ENCODE measurements around the gene FBXW8.

FBXW8 gene

DNA sequence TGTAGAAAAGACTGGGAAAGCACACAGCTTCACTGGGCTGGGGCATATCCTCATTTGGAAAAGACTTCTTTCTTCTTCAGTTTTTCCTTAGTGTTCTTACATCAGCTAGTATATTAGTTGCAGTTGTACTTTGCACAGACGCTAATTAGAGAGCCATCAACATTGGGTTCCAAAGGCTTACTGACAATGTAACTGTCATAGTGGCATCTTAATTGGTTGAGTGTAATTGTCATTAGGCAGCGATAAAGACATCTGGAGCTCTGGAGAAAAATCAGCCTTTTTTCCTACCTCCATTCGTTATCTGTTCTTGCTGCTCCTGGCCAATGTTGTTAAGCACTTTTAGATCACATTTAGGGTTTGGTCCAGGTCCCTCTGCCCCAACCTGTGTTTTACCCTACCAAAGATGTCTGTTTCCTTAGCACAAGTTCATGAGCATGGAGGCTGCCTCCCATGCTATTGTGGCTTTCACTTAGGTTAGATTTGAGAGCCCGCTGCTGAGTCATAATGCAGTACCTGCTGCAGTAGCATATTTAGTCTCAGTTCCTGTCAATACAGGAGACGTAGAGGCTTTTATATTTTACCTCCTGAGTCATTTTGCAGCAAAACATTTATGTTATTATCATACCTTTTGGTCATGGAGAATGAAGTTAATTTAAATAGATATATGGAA is 49.2 kb downstream of the FBXW8 start:
- FAIRE-seq = no peak

DNA sequence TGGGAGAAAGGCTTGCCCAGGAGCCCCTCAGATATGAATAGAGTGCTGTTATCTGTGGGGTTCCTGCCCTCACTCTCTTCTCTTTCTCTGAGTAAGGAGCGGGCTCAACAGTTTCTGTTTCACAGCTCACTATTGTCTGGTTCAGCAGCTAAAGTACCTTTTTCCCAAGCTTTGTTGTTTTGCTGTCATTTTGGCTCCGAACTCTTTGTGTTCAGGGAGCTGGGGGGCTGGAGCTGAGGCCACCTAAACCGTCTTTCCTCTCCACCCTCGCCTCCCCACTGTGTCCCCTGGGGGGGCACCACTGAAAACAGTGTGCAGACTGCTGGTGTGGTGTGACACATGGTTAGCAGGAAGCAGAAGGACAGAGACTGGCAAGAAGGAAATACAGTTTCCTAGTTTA is 51.4 kb downstream of the FBXW8 start:
- FAIRE-seq = no peak

DNA sequence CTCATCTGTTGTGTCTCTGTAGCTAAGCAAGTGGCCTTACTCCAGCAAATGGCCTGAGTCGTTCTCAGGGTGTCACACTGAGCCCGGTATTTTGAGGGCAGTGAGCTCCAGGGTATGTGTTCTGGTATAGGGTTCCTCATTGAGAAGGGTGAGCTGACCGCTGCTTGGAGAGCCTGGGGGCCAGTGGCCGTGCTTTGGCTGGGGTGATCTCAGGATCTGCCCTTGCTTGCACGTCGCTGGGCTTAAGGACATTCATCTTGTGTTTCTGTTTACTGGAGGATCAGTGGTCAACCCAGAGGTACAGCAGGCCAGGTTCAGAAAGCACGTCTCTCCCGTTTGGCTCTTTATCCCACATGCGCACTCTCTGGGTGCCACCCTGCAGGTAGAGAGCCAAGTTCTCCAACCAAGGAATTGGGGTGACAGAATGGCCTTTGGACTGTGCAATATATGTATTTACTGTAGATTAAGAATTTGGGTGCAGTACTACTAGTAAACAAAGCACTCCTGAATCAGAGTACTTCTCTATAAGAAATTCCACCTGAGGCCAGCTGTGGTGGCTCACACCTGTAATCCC is 52.1 kb downstream of the FBXW8 start:
- FAIRE-seq = no peak

DNA sequence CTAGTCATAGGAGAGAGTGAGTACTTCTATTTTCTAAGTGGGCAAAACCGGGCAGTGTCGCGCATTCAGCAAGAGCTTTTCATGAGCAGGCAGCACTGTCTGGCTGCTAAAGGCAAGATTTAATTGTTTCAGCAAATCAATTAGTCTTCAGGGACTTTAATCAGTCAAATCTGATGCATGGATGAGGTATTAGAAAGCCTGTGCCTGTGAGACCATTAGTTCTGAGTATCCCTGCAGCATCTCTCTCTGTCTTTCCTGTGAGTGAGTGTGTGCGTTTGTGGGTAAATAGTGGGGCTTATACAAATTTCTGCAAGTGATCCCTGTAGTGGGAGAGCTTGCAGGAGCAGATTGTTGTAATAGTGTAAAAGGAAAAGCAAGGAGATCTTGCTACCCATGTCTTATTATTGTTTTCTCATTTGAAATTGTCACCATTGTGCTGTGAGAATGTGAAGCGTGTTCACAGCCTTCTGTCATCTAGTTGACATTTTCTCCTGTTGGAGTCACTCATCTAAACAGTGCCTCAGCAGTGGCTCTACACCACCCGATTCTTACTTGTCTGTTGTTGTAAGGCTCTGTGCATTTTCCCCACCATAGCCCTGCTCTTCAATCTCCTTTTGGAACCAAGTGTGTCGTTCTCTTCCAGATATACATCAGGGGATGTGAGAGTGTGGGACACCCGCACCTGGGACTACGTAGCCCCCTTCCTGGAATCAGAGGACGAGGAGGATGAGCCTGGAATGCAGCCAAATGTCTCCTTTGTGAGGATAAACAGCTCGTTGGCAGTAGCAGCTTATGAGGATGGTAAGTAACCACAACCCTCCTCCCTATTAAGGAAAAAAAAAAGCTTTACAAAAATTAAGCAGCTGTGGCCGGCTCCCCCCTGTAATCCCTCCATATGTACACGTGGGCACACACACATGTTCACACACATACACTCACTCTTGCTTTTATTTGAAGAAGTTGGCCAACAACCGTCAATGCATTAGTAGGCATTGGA is 53.6 kb downstream of the FBXW8 start:
- no peak for FAIRE-seq

DNA sequence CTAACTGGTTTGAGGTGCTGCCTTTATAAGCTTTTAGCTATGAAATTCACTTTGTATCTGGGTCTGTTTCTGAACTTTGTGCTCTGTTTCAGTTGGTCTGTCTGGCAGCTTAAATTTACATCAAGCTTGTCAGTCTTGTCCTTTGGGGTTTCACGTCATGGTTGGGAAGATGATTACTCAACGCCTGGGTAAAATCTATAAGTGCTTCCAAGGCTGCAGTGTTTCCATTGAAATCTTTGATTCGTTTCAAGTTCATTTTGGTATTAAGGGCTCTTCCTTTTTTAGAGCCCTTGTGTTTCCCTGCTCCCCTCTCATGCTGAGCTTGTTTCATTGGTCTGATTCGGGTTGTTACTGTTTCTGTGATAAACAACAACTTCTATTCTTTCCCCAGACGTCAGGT is 58.2 kb downstream of the FBXW8 start:
- no peak for FAIRE-seq

DNA sequence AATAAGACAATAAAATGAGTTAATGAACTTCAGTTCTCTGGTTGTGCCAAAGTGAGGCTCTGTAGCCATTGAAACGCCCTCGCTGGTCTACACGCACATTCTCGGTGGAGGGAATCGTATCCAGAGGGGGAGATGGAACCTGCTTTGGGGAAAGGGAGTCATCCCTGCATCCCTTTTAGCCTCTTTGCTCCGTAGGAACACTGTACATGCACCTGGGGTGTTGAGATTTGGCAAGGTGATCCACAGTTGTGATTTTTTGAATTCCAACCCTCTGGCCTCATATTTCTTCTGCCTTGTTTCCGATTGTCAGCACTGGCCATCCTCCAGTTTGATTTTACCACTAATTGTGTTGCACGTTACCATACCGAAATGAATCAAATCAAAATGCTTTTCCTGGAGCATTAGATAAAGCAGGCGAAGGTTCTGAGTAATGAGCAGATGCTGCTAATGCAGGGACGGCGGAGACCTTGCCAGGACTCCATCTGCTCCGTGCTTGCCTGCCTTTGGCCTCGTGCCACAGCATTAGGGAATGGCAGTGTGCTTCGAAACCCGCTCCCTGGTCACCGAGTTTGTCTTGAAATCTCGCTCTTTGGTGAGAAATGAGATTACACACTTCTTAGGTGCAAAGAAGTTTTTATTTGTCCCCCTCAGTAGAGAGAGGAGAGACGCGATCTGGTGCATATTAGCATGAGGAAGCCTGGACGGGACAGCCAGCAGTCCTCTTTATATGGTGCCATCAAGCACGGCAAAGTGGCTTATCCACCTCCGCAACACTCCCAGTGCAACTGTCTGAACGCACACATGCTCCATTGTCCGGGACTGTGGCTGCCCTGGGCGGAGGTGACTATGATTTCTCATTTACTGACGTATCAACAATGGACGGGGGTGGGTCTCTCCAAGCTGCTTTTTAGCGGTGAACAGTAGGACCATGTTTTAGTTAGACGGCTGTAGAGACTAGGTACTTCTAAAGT is 59.1 kb downstream of the FBXW8 start:
- FAIRE-seq = no peak

DNA sequence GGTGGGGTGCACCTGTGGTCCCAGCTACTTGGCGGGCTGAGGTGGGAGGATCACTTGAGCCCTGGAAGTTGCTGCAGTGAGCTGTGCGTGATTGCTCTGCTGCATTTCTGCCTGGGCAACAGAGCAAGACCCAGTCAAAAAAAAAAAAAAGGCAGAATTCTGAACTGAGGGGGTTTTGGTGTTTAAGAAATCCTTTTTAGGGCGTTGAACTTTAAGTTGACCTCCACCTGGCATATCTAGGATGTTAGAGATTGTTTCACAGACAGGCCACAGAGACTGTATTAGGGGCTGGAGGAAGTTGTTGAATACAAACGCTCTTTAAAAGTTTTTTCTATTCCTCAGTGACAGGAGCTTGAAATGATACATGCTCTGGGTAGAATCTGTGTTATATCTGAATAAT is 60.5 kb downstream of the FBXW8 start:
- no peak for FAIRE-seq

DNA sequence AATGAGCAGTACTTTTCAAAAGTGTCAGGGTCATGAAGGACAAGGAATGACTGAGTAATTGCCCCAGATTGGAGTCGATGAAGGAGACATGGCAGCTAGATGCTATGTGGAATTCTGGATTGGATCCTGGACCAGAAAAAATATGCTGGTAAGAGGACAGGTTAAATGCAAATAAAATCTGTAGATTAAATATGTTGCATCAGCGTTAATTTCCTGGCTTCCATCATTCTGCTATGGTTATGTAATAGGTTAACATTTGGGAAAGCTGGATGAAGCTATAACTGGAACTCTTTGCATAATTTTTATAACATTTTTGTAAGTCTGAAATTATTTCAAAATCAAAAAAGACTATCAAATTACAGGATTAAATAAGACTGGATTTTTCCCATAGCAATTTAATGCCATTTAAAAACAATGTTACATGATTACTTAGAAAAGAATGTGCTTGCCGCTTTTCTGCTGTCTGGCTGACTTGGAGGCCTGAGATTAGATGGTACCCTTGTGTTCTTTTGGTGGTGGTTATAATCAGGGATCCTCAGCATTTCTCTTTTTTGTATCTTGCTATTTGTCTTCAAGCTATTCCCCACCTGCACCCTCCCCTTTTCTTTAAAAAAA is 65.1 kb downstream of the FBXW8 start:
- FAIRE-seq = no peak

DNA sequence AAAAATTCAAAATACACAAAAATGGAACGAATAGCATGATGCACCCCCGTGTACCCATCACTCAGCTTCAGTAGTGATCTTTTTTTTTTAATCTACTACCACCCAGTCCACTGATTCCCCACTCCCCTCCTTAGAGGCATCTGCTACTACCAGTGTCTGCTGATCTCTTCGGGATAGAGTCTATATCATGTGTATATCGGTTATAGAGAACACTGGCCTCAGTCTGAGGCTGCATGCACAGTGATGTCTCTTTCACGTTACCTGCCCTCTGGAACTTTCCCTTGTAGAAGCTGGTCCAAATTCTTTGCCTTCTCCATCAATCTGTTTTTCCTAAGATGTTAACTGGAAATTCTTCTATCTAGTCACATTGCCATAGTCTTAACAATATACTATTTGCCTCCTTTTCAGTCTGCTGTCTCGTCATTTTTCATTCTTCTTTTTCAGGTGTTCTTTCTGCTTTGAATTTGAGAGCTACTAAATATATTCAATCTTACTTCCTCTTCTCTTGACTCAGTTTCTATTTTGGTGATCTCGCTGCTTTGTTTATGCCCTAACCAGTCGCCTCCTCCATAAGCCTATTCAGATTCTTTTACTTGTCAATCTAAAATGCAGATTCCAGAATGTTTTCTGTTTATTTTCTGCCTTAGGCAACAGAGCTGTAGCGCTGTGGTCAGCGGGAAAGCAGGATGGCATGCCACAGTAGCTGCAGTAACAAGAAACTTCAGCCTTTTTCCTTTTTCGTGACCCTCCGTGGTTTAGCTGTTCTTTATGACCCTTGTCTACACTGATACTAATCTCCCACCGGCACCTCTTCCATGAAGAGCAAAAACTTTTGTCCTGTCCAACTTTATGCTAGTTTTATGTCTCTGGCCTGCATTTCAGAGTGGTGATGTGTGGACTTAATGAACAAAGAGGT is 67.0 kb downstream of the FBXW8 start:
- no peak for FAIRE-seq

DNA sequence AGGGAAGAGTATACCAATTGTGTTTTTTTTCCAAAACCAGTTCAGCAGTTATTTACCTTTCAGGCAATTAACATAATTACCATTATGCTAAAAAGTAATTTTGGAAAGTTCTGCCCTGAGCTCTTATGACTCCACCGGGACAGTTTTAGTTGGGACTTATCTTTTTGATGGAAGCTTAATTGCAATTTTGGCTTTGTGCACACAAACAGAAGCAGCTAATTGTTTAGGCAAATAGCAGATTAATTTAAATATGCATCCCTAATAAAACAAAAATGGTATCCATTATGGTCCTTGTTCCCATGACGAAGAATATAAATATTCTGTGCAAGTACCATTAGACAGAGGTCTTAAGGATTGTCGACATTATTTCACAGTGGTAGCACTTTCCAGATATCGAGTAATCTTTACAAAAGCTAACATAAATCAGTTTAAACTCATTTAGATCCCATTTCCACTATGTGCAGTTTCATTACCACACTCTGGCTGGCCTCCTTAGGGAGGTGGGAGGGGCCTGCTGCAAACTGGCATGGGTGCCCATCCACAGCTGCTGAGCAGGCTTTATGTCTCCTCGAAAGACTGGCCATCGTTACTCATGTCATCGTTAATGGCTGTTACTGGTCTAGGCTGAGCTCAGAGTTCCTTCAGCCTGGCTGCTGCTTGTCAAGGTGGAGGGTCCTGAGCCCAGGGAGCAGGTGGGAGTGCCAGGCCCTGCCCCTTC is 68.2 kb downstream of the FBXW8 start:
- FAIRE-seq = no peak

DNA sequence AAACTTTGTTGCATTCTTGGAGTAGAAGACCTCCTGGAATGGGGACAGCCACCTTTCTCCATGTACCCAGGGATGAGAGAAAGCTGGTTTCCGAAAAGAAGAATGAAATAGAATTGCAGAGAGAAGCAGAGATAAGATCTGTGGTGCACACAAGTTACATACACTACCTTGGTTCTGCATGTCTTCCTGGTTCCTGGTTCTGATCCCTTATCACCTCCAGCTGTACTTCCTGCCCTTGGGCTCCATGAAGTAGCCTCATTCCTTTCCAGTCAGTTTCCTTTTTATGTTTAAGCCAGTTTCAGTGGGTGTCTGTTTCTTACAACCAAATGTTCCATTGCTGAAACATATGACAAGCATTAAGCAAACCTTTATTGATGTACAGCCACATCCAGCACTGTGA is 69.3 kb downstream of the FBXW8 start:
- no peak for FAIRE-seq

DNA sequence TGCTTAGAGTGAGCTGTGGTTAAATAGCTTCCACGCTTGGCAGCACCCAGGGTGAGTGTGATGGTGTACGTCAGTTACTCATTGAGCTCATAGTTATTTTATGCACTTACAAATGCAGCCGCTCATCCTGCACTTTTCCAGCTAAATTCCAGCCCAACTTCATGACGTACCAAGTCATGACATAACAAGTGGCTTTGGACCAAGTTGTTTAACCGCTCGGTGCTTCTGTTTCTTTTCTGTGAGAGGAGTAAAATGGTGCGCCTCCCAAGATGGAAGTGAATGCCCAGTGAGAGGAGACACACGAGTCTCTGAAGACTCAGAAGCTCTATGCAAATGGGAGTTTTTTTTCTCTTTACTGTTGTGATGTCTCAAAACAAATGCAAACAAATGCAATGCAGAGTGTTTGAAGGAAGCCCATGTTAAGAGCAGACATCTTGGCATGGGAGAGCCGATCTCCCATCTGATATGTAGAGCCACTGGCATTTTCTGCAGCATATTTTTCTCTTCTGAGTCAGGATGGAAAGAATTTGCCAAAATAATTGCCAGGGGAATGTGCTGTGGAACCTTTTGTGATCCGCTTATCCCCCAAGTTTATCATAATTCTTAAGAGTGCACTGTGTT is 72.2 kb downstream of the FBXW8 start:
- no peak for FAIRE-seq

DNA sequence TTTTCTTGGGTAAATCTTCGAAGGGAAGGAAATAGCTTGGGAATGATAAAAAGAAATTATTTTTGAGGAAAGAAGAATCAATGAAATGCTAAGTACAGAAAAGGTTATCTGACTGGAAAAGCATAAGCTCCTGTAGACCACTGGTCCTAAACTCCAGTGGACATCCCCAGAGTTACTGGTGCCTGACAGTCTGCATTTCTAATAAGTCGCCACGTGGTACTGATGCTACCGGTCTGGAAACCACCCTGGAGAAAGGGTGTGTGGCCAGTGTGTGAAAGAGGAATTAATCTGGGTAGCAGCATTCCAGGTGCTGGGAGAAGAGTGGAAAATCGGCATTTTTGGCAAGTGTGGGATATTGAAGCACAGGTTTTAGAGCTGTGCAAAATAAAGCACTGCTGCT is 73.3 kb downstream of the FBXW8 start:
- FAIRE-seq = no peak

DNA sequence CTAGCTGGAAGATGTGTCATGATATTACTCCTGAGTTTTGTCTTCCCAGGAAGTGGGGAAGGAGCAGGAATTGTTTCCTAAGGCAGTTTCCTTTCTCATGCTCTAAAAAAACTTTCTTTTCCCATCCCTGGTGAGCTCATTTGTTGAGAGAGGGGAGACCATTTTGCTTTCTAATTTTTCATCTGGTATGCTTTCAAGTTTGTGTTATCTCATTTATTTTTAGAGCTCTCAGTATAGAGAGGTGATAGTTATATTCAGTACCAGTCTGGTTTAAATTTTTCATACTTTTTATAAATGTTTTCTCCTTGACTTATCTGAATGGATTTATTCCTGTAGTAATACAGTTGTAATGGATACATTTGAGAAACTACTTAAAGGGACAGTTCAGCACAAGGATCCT is 79.6 kb downstream of the FBXW8 start:
- no peak for FAIRE-seq

DNA sequence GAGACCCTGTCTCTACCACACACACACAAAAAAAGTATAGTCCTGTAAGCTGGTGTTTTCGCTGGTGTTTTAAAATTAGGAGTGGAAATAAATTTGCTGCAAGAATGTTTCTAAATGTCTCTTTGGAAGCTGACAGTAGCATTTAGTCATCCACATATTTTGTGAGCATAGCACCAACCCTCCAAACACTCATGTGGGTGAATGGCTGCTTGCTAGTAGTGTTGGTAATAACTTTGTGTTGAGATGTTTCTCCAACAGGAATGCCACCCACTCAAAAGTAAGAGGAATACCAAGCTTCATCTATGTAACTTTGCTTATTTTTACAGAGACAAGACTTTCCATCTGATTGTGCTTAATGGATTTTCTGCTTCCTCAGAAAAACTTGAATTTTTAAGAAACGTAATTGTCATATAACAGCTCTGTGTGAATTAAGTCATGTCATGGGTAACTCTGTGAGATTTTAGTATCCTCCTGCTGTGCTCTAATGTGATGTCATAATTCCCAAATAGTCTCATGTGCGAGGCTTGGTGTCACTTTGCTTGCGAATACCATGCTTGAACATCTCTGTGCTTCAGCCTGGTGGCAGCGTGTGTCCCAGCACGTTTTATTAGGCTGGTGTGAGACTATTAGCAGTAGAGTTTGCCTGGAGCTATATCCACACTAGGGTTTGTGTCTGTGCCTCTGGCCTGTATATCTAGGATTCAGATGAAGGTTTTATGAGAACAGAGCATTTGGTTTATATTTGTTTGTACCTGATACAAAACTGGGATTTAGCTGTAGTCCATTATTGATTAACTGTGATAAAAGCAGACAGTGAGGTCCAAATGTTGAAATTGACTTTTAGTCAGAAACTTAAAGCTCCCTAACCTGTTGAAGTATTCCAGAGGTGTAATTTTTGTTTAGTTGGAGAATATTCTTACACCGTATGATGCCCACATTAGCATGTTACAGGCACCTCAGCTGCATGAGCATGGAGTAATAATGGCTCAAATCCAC is 80.5 kb downstream of the FBXW8 start:
- no peak for FAIRE-seq

DNA sequence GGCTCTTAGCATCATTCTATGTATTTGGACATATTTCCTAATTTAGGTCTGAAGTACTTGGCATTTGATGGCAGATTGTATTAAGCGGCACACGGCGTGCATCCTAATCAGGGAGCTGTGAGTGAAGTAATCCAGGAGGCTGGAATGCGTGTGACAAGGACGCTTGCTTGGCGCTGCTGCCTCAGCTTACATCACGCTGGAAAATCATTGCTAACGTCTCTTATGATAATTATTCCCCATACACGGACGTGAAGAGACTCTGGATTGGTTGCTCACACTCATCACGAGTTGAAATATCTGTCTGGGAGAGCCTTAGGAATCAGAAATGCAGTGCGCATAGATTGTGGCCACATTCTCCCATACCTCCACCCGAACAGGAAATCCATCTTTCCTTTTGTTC is 85.3 kb downstream of the FBXW8 start:
- no peak for FAIRE-seq

DNA sequence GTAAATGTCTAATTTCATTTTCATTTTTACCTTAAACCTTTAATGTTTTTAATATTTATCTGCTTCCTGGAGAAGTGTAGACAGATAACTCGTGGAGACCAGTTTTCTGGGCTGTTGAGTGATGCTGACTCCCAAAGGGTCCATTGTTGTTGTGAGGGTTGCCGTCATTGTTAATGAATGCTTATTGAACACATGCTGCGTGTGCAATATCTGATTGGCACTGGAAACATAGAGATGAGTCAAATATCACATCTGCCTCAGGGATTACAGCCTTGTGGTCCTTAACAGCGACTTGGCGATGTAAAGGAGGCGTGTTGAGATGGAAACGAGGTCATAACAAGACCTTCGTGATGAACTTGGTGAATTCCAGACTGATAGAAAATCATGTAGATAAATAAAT is 85.9 kb downstream of the FBXW8 start:
- no peak for FAIRE-seq

DNA sequence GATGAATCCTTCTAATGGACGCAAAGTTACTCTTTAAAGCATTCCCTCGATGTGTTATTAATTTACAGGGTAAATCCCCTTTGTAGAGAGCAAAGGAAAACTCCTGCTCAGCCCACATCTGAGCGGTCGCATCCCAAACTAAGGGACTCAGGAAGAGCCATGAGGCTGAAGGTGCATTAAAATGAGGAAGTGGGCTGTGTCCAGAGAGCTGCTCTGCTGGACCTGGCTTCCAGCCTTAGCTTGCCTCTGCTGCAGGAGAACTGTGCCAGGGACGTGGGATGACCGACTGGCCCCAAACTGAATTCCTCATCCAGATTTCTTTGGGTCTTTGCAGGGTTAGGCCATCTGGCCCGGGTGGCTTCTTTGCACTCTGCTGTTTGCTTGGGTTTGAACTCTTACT is 88.3 kb downstream of the FBXW8 start:
- FAIRE-seq = no peak

DNA sequence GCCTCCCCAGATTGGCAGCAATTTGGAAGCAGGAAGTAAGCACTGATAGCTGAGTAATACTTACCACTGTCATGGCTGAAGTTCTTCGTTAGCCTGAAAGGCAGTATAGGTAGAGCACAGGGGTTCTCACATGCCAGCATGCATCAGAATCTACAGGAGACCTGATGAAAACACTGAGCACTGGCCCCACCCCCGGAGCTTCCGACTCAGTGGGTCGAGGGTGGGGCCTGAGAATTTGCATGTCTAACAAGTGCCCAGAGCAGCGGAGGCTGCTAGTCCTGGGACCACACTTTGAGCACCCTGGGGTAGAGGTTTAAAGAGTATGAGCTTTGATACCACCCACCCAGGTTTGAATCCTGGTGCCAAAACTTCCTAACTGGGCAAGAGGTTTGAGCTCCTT is 89.6 kb downstream of the FBXW8 start:
- no peak for FAIRE-seq

All from endometrium (tissue), 2 donors.